ENCODE measurements around the gene CELF5. TPM values are rescaled to one million over a fixed set of nuclear protein-coding genes. Genes with fewer than 3 reads are reported as not detected.
A peak's percentile ranks its signal among the peaks of the same experiment; 100 is the strongest.
"Not testable (repeated sequence)": the region's sequence is repeated elsewhere in the genome, so short reads cannot be mapped to it uniquely, and the experiment has no call there.

The CELF5 gene
- total RNA-seq, 4 donors from 2014 or later = not detected

DNA sequence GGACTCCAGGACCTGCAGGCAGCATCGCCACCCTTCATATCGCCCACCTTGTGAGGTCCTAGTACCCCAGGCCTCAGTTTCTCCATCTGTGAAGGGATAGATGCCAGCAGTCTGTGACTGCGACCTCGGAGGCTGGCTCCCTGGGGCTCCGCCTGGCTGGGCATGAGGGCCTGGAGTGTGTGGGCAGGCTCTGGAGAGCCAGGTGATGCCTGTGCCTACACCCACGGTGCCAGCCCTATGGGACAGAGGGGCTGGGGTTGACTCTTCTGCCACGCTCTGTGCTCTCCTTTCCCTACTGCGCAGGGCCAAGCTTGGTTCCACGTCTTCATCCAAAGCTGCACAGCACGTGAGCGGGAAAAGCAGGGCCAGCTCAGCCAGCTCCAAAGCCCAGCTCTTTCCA is 115.9 kb downstream of the CELF5 start:
- Histone ChIP-seq H3K9me3 (no peaks in the 10 kb centered on the region), H3K36me3 (no peaks in the 10 kb centered on the region), H3K4me1 (peaks cover 0 to 59% (median 42%) of the 10 kb centered on the region in 4 donors), H3K4me3 (no peak overlapping the region), H3K27me3 (no peaks in the 10 kb centered on the region), H3K27ac (peak overlapping the region in 2 of 4 donors; percentile 14 to 18)
- TF ChIP-seq, protein P1, sequence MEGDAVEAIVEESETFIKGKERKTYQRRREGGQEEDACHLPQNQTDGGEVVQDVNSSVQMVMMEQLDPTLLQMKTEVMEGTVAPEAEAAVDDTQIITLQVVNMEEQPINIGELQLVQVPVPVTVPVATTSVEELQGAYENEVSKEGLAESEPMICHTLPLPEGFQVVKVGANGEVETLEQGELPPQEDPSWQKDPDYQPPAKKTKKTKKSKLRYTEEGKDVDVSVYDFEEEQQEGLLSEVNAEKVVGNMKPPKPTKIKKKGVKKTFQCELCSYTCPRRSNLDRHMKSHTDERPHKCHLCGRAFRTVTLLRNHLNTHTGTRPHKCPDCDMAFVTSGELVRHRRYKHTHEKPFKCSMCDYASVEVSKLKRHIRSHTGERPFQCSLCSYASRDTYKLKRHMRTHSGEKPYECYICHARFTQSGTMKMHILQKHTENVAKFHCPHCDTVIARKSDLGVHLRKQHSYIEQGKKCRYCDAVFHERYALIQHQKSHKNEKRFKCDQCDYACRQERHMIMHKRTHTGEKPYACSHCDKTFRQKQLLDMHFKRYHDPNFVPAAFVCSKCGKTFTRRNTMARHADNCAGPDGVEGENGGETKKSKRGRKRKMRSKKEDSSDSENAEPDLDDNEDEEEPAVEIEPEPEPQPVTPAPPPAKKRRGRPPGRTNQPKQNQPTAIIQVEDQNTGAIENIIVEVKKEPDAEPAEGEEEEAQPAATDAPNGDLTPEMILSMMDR (IDR thresholded peaks at IDR 0.05) = no peak
- TF ChIP-seq EP300 (IDR thresholded peaks at IDR 0.05) (no peak), POLR2A (IDR thresholded peaks at IDR 0.05) (no peak)
- WGBS, 2 donors = 83 to 84% methylated on average over 5 to 11 of the region's 11 CpGs
- DNase-seq (ENCODE audit: low spot score in 2 of 2) = no peak

- Histone ChIP-seq H3K27me3 (no peaks in the 10 kb centered on the region), H3K4me1 (peaks cover 0 to 54% (median 35%) of the 10 kb centered on the region in 4 donors), H3K9me3 (no peaks in the 10 kb centered on the region), H3K27ac (peak overlapping the region in 1 of 4 donors; percentile 75), H3K36me3 (no peaks in the 10 kb centered on the region), H3K4me3 (no peak overlapping the region)
- DNase-seq (ENCODE audit: low spot score in 2 of 2) = no peak
- 75 to 76% methylated on average over 9 of the region's 9 CpGs for WGBS, 2 donors
- TF ChIP-seq EP300 (IDR thresholded peaks at IDR 0.05) (no peak), POLR2A (IDR thresholded peaks at IDR 0.05) (no peak)
- TF ChIP-seq, protein P1 (IDR thresholded peaks at IDR 0.05) = no peak
Measured at GRCh38 chr19:3342246-3342645, 117.8 kb downstream of the CELF5 start.

DNA sequence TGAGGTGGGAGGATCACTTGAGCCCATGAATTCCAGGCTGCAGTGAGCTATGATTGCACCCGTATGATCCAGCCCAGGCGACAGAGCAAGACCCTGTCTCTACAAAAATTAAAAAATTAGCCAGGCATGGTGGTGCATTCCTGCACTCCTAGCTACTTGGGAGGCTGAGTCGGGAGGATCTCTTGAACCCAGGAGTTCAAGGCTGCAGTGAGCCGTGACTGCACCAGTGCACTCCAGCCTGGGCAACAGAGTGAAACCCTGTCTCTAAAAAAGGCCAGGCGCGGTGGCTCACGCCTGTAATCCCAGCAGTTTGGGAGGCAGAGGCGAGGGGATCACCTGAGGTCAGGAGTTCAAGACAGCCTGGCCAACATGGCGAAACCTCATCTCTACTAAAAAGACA is 118.5 kb downstream of the CELF5 start:
- not testable (repeated sequence) for H3K36me3 ChIP-seq; H3K9me3 ChIP-seq; H3K27me3 ChIP-seq; DNase-seq (ENCODE audit: low spot score in 2 of 2)
- Histone ChIP-seq H3K27ac (peak overlapping the region; percentile 26 to 87 (median 70)), H3K4me3 (peak overlapping the region in 1 of 4 donors; percentile 35), H3K4me1 (peaks cover 0 to 50% (median 29%) of the 10 kb centered on the region in 4 donors)
- WGBS, 2 donors = 87 to 89% methylated on average over 9 of the region's 9 CpGs

DNA sequence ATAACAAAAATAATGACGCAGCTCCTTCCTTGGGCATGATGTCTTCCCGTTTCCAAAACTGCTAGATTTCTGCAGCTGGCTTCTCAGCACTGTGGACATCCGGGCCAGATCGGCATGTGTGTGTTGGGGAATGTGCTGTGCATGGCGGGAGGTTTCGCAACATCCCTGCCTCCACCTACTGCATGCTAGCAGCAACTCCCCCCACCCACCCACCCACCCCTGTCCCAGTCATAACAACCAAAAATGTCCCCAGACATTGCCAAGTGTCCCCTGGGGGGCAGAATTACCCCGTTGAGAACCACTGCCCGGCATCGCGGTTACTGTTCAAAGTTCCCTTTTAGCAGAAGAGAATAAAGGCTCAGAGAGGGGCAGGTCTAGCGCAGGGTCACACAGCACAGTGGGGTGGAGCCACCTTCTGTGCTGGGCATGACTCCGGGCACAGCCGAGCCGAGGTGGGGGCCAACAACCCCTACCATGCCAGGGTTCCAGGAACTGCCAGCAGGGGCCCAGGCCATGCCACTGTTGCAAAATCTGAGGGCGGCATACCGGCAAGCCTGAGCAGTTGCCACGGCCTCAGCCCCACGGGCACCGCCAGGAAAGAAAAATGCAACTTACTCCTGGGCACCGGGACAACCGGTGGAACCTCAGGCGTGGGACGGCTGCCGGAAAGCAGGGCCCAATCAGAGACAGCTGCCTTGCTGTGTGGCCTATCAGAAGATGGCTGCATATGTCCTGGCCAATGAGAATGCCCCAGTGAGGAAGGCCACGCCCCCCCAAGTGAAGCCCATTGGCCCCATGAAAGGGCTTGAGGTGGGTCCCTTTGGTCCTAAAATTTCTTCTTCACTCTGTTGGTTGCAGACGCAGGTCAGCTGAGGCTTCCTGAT is 119.4 kb downstream of the CELF5 start:
- H3K36me3 ChIP-seq = no peaks in the 10 kb centered on the region
- peaks cover 0 to 41% (median 22%) of the 10 kb centered on the region in 4 donors for H3K4me1 ChIP-seq
- peak overlapping the region; percentile 26 to 87 (median 70) for H3K27ac ChIP-seq
- peak overlapping the region in 2 of 4 donors; percentile 10 to 35 for H3K4me3 ChIP-seq
- peak; percentile 83 to 90 for DNase-seq (ENCODE audit: low spot score in 2 of 2)
- peak in 1 of 2 donors; percentile 7 for TF ChIP-seq POLR2A (IDR thresholded peaks at IDR 0.05)
- peak; percentile 22 to 74 for TF ChIP-seq EP300 (IDR thresholded peaks at IDR 0.05)
- TF ChIP-seq, protein P1 (IDR thresholded peaks at IDR 0.05) = peak in 3 of 5 experiments; percentile 15 to 35 (median 26)
- no peaks in the 10 kb centered on the region for H3K9me3 ChIP-seq
- 31 to 39% methylated on average over 22 to 26 of the region's 26 CpGs for WGBS, 2 donors
- H3K27me3 ChIP-seq = no peaks in the 10 kb centered on the region

DNA sequence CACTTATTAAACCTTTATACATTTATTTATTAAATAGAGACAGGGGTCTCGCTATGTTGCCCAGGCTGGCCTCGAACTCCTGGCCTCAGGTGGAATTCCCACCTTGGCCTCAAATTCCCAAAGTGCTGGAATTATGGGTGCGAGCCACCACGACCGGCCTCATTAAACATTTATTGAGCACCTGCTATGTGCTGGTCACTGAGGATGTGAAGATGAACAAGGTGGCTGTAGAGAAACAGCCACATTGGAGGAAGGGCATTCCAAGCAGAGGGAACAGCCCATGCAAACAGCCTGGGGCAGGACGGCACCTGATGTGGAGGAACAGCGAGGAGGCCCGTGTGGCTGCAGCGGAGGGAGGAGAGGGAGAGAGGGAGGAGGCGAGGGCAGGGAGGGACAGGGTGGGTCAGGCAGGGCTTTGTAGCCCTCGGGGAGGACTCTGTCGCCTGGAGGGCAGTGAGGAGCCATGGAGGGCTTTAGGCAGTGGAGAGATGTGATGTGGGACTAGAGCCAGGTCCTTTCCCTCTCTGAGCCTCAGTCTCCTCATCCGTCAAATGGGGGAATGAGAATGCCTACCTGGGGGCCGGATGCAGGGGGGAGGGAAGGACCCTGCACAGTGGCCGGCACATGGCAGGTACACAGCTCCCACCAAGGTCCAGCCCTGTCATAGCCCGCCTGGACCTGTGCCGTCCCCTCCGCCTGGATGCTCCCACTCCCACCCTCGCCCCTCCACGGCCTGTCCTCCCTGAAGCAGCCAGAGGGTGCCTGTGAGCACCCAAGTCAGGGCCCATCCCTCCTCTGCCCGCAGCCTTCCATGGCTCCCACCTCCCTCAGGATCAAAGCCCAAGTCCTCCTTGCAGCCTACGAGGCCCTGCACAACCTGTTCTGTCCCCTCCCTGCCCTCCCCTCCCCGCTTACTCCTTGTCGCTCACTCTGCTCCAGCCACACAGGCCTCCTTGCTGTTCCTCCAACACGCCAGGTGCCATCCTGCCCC is 120.4 kb downstream of the CELF5 start:
- H3K27ac ChIP-seq = peak overlapping the region in 2 of 4 donors; percentile 75 to 94
- H3K9me3 ChIP-seq = no peaks in the 10 kb centered on the region
- H3K36me3 ChIP-seq = no peaks in the 10 kb centered on the region
- no peaks in the 10 kb centered on the region for H3K27me3 ChIP-seq
- TF ChIP-seq EP300 (IDR thresholded peaks at IDR 0.05) (no peak), POLR2A (IDR thresholded peaks at IDR 0.05) (no peak)
- TF ChIP-seq, protein P1 (IDR thresholded peaks at IDR 0.05) = no peak
- H3K4me1 ChIP-seq = peaks cover 0 to 41% (median 21%) of the 10 kb centered on the region in 4 donors
- no peak overlapping the region for H3K4me3 ChIP-seq
- DNase-seq (ENCODE audit: low spot score in 2 of 2) = no peak
- 87 to 91% methylated on average over 25 of the region's 25 CpGs for WGBS, 2 donors
